Astrocyte (in vitro differentiated cells and primary cell): Measurements from ENCODE around the gene CDH24. TPM values are rescaled to one million over a fixed set of nuclear protein-coding genes. Genes with fewer than 3 reads are reported as not detected.

Experiments
- DNase-seq: peaks from one replicate; pipeline ENCODE4 v3.0.0-alpha.2; 2010; ENCODE audit warnings: low read depth
- FAIRE-seq: peaks from 2 replicates; lab custom pipeline; 2011; peaks lifted over from hg19 to GRCh38; lab: Jason Lieb, UNC
- H2AFZ ChIP-seq: 2 replicates; pipeline ENCODE4 v1.6.0; 2012; ENCODE audit warnings: low read depth, low read length, inconsistent platforms
- H3K27ac ChIP-seq: 2 replicates; pipeline ENCODE4 v1.5.1; 2011; ENCODE audit warnings: low read depth, low read length, inconsistent platforms
- H3K27me3 ChIP-seq: 2 replicates; pipeline ENCODE4 v1.6.0; 2011; ENCODE audit warnings: low read length, inconsistent platforms; ENCODE audit not compliant: insufficient read depth
- H3K36me3 ChIP-seq: 2 replicates; pipeline ENCODE4 v1.5.1; 2011; ENCODE audit warnings: low read length, inconsistent platforms; ENCODE audit not compliant: insufficient read depth
- H3K4me1 ChIP-seq: 2 replicates; pipeline ENCODE4 v1.5.1; 2011; ENCODE audit warnings: low read length, inconsistent platforms; ENCODE audit not compliant: insufficient read depth
- H3K4me2 ChIP-seq: 2 replicates; pipeline ENCODE4 v1.6.0; 2012; ENCODE audit warnings: low read length, inconsistent platforms
- H3K4me3 ChIP-seq: 2 replicates; pipeline ENCODE4 v1.5.1; 2011; ENCODE audit warnings: low read depth, mild to moderate bottlenecking, low read length, inconsistent platforms; ENCODE audit not compliant: insufficient read depth
- H3K79me2 ChIP-seq: 2 replicates; pipeline ENCODE4 v1.6.0; 2012; ENCODE audit warnings: mild to moderate bottlenecking, low read length, inconsistent platforms; ENCODE audit not compliant: insufficient read depth
- H3K9ac ChIP-seq: 2 replicates; pipeline ENCODE4 v1.6.0; 2012; ENCODE audit warnings: mild to moderate bottlenecking, low read length, inconsistent platforms
- H3K9me3 ChIP-seq: 2 replicates; pipeline ENCODE4 v1.5.1; 2012; ENCODE audit warnings: low read depth, mild to moderate bottlenecking, low read length, inconsistent platforms; ENCODE audit not compliant: insufficient read depth
- H4K20me1 ChIP-seq: 2 replicates; pipeline ENCODE4 v1.6.0; 2012; ENCODE audit warnings: low read length, inconsistent platforms; ENCODE audit not compliant: insufficient read depth
- H3K27ac Mint-ChIP-seq: one replicate; pipeline ENCODE4 v1.8.0; 2021; ENCODE audit warnings: mild to moderate bottlenecking, mixed read lengths; ENCODE audit not compliant: unreplicated experiment
- H3K27me3 Mint-ChIP-seq: one replicate; pipeline ENCODE4 v1.8.0; 2021; ENCODE audit warnings: low read depth, mixed read lengths; ENCODE audit not compliant: unreplicated experiment
- H3K36me3 Mint-ChIP-seq: one replicate; pipeline ENCODE4 v1.8.0; 2021; ENCODE audit warnings: low read depth, mixed read lengths; ENCODE audit not compliant: unreplicated experiment
- H3K4me1 Mint-ChIP-seq: one replicate; pipeline ENCODE4 v1.8.0; 2021; ENCODE audit warnings: low read depth, mixed read lengths; ENCODE audit not compliant: unreplicated experiment
- H3K4me3 Mint-ChIP-seq: one replicate; pipeline ENCODE4 v1.8.0; 2021; ENCODE audit warnings: mild to moderate bottlenecking, moderate library complexity, mixed read lengths; ENCODE audit not compliant: unreplicated experiment
- H3K9me3 Mint-ChIP-seq: one replicate; pipeline ENCODE4 v1.8.0; 2021; ENCODE audit warnings: mild to moderate bottlenecking, mixed read lengths; ENCODE audit not compliant: unreplicated experiment
- CTCF ChIP-seq: IDR thresholded peaks from 2 replicates; pipeline ENCODE4 v1.5.1; 2011; ENCODE audit warnings: low read depth, mild to moderate bottlenecking, inconsistent platforms, low read length, moderate library complexity; ENCODE audit not compliant: insufficient read depth
- EZH2 ChIP-seq: IDR thresholded peaks from 2 replicates; pipeline ENCODE4 v1.6.1; 2012; ENCODE audit warnings: mild to moderate bottlenecking, low read length, inconsistent platforms; ENCODE audit not compliant: insufficient read depth
- total RNA-seq: library from RNA; stranded (reverse); gene quantifications from 2 replicates; pipeline ENCODE4 v1.2.1, GENCODE V29; 2021

CDH24 gene
- total RNA-seq, 1 donor from 2014 or later, result 22.2 TPM

GRCh38 chr14:23101213-23101970 lies 44.1 kb upstream of the CDH24 start:
- FAIRE-seq, result no peak
- DNase-seq, result no peak
- no peak for TF ChIP-seq EZH2
- no peak overlapping the region for H2AFZ ChIP-seq
- H3K4me3 ChIP-seq, result no peak overlapping the region
- peaks cover 12% of the 10 kb centered on the region for H3K4me1 Mint-ChIP-seq
- H3K27me3 Mint-ChIP-seq, result peaks cover 3% of the 10 kb centered on the region
- H3K4me1 ChIP-seq, result peaks cover 7% of the 10 kb centered on the region
- H3K36me3 ChIP-seq, result peaks cover 13% of the 10 kb centered on the region
- H3K4me3 Mint-ChIP-seq, result no peak overlapping the region
- peaks cover 49% of the 10 kb centered on the region for H4K20me1 ChIP-seq
- peaks cover 30% of the 10 kb centered on the region for H3K79me2 ChIP-seq
- H3K27ac Mint-ChIP-seq, result no peak overlapping the region
- H3K9me3 ChIP-seq, result no peaks in the 10 kb centered on the region
- H3K27me3 ChIP-seq, result no peaks in the 10 kb centered on the region
- H3K9ac ChIP-seq, result no peak overlapping the region
- no peaks in the 10 kb centered on the region for H3K9me3 Mint-ChIP-seq
- H3K36me3 Mint-ChIP-seq, result peaks cover 22% of the 10 kb centered on the region
- H3K27ac ChIP-seq, result no peak overlapping the region
- no peak overlapping the region for H3K4me2 ChIP-seq

GRCh38 chr14:23099212-23099861 lies 42.0 kb upstream of the CDH24 start:
- DNase-seq (no peak), FAIRE-seq (no peak)
- peak; percentile 2 for TF ChIP-seq CTCF
- no peak for TF ChIP-seq EZH2
- H3K79me2 ChIP-seq, result peaks cover 42% of the 10 kb centered on the region
- Mint-ChIP-seq H3K4me1 (peaks cover 12% of the 10 kb centered on the region), H3K27ac (no peak overlapping the region), H3K36me3 (peaks cover 22% of the 10 kb centered on the region), H3K27me3 (peaks cover 3% of the 10 kb centered on the region), H3K9me3 (no peaks in the 10 kb centered on the region), H3K4me3 (no peak overlapping the region)
- no peaks in the 10 kb centered on the region for H3K27me3 ChIP-seq
- H3K4me2 ChIP-seq, result no peak overlapping the region
- no peak overlapping the region for H2AFZ ChIP-seq
- peaks cover 8% of the 10 kb centered on the region for H3K4me1 ChIP-seq
- H3K4me3 ChIP-seq, result no peak overlapping the region
- no peak overlapping the region for H3K9ac ChIP-seq
- H3K36me3 ChIP-seq, result peaks cover 13% of the 10 kb centered on the region
- peaks cover 50% of the 10 kb centered on the region for H4K20me1 ChIP-seq
- H3K9me3 ChIP-seq, result no peaks in the 10 kb centered on the region
- H3K27ac ChIP-seq, result no peak overlapping the region

DNA sequence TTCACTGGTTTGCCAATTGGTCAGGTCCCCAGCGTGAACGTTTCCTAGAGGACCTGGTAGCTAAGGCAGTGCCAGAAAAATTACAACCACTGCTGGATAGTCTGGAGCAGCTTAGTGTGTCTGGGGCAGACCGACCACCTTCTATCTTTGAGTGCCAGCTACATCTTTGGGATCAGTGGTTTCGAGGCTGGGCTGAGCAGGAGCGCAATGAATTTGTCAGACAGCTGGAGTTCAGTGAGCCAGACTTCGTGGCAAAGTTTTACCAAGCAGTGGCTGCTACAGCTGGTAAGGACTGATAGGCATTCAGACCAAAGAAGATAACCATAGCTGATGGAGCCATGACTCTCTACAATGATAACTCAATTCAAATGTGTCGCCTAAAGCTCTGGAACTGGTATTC lies 40.5 kb upstream of the CDH24 start:
- H3K4me2 ChIP-seq, result peak overlapping the region; percentile 89
- Mint-ChIP-seq H3K36me3 (peaks cover 18% of the 10 kb centered on the region), H3K4me1 (peaks cover 20% of the 10 kb centered on the region), H3K27ac (no peak overlapping the region), H3K9me3 (no peaks in the 10 kb centered on the region), H3K4me3 (no peak overlapping the region), H3K27me3 (no peaks in the 10 kb centered on the region)
- DNase-seq (no peak), FAIRE-seq (no peak)
- peaks cover 18% of the 10 kb centered on the region for H3K36me3 ChIP-seq
- peaks cover 17% of the 10 kb centered on the region for H3K4me1 ChIP-seq
- H3K27me3 ChIP-seq, result no peaks in the 10 kb centered on the region
- H3K4me3 ChIP-seq, result no peak overlapping the region
- H2AFZ ChIP-seq, result no peak overlapping the region
- no peak overlapping the region for H3K27ac ChIP-seq
- H3K9ac ChIP-seq, result no peak overlapping the region
- peaks cover 57% of the 10 kb centered on the region for H3K79me2 ChIP-seq
- no peak for TF ChIP-seq CTCF
- no peak for TF ChIP-seq EZH2
- H3K9me3 ChIP-seq, result no peaks in the 10 kb centered on the region
- H4K20me1 ChIP-seq, result peaks cover 66% of the 10 kb centered on the region
